ENCODE measurements around the gene FGFR1OP2.

DNA sequence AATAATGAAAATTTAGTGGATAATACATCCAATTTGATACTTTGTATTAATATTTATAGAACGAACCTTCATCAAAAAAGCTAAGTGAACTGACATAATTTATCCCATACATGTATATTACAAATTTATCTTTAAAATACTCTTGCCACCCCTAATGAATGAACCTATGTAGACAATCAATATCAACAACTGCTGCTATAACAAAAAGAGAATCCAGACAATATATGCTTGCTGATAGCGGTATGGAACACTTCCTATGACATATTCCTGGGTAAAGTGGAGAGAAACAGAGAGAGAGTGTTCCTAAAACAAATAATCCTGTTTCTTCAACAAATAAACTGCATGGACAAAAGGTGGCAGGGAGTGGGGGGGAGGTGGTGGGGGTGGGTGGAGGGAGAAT is 44.6 kb downstream of the FGFR1OP2 start:
- TF ChIP-seq, protein P1, sequence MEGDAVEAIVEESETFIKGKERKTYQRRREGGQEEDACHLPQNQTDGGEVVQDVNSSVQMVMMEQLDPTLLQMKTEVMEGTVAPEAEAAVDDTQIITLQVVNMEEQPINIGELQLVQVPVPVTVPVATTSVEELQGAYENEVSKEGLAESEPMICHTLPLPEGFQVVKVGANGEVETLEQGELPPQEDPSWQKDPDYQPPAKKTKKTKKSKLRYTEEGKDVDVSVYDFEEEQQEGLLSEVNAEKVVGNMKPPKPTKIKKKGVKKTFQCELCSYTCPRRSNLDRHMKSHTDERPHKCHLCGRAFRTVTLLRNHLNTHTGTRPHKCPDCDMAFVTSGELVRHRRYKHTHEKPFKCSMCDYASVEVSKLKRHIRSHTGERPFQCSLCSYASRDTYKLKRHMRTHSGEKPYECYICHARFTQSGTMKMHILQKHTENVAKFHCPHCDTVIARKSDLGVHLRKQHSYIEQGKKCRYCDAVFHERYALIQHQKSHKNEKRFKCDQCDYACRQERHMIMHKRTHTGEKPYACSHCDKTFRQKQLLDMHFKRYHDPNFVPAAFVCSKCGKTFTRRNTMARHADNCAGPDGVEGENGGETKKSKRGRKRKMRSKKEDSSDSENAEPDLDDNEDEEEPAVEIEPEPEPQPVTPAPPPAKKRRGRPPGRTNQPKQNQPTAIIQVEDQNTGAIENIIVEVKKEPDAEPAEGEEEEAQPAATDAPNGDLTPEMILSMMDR (IDR thresholded peaks at IDR 0.05 in 8 of 11, conservative IDR thresholded peaks at IDR 0.05 in 3 of 11) = no peak
- no peak for TF ChIP-seq POLR2A (IDR thresholded peaks at IDR 0.05)

All from spleen (tissue), 7 donors.